Activated gamma-delta T cell treated with anti-CD3 and anti-CD28 coated beads, Interleukin-2, amount 50 U/mL, for 16 hours (primary cell): ENCODE results near the gene DSCAML1.
"Not testable (repeated sequence)": the region's sequence is repeated elsewhere in the genome, so short reads cannot be mapped to it uniquely, and the experiment has no call there.

ENCODE experiments used
- DNase-seq: peaks from one replicate; pipeline ENCODE4 v3.0.0-alpha.2; 2020; ENCODE audit warnings: low read depth

DSCAML1 gene

DNA sequence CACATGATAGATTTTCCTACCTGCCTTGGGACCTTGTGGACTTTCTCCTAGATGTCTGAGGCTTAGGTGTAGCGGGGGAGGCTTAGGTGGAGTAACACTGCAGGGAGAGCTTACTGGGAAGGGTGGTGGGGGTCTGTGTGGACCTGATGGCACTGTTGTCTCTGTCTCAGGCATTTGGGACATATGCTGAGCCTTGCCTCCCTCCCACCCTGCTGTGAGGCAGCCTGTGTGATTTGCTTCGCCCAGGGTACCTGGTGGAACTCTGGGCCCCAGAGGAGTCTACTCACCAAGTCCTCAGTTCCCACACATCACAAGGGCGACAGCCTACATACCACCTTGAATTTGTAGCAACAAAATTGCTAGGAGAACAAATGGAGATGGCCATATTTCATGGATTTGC lies 388.7 kb downstream of the DSCAML1 start:
- DNase-seq = no peak

DNA sequence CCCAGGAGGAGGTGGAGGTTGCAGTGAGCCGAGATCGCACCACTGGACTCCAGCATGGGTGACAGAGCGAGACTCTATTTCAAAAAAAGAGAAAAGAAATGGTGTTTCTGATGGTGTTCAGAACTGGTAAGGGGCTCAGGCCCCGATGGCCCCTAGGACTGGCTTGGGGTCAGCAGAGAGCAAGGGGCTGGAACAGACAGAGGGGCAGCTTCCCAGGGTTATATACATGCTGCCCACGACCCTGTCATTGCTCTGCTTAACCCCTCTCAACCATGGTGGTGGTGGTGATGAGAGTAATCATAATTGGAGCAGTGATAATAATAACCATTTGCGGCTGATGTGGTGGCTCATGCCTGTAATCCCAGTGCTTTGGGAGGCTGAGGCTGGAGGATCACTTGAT lies 390.0 kb downstream of the DSCAML1 start:
- DNase-seq = no peak

DNA sequence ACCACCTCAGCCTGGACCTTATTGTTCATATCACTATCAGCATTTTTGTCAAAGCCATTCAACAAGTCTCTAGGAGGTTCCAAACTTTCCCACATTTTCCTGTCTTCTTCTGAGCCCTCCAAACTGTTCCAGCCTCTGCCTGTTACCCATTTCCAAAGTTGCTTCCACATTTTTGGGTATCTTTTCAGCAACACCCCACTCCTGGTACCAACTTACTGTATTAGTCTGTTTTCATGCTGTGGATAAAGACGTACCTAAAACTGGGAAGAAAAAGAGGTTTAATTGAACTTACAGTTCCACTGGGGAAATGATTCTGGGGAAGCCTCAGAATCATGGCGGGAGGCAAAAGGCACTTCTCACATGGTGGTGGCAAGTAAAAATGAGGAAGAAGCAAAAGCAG lies 391.1 kb downstream of the DSCAML1 start:
- DNase-seq = not testable (repeated sequence)

DNA sequence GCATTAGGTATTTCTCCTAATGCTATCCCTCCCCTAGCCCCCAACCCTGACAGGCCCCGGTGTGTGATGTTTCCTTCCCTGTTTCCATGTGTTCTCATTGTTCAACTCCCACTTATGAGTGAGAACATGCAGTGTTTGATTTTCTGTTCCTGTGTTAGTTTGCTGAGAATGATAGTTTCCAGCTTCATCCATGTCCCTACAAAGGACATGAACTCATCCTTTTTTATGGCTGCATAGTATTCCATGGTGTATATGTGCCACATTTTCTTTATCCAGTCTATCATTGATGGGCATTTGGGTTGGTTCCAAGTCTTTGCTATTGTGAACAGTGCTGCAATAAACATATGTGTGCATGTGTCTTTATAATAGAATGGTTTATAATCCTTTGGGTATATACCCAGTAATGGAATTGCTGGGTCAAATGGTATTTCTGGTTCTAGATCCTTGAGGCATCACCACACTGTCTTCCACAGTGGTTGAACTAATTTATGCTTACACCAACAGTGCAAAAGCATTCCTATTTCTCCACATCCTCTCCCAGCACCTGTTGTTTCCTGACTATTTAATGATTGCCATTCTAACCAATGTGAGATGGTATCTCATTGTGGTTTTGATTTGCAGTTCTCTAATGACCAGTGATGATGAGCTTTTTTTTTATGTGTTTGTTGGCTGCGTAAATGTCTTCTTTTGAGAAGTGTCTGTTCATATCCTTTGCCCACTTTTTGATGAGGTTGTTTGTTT lies 397.7 kb downstream of the DSCAML1 start:
- DNase-seq = not testable (repeated sequence)

DNA sequence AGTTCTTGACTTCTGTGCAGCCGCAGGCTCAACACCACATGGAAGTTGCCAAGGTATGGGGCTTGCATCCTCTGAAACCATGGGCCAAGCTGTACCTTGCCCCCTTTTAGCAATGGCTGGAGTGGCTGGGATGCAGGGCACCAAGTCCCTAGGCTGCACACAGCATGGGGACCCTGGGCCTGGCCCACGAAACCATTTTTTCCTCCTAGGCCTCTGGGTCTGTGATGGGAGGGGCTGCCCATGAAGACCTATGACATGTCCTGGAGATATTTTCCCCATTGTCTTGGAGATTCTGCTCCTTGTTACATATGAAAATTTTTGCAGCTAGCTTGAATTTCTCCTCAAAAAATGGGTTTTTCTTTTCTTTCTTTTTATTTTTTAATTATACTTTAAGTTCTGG lies 398.4 kb downstream of the DSCAML1 start:
- DNase-seq = not testable (repeated sequence)

DNA sequence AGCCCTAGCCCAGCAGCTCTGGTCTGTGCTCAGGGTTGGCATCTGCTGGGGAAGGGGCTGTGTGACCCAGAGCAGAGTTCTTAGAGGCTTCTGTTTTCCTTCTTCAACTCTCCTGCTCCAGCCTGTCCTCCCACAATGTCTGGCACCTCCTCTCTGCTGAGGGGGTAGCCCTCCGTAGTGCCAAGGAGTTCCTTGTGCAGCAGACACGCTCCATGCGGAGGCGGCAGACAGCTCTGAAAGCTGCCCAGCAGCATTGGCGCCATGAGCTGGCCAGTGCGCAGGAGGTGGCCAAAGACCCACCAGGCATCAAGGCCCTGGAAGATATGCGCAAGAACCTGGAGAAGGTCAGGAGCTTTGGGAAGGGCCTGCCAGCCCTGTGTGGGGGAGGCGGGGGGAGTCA lies 400.0 kb downstream of the DSCAML1 start:
- no peak for DNase-seq

DNA sequence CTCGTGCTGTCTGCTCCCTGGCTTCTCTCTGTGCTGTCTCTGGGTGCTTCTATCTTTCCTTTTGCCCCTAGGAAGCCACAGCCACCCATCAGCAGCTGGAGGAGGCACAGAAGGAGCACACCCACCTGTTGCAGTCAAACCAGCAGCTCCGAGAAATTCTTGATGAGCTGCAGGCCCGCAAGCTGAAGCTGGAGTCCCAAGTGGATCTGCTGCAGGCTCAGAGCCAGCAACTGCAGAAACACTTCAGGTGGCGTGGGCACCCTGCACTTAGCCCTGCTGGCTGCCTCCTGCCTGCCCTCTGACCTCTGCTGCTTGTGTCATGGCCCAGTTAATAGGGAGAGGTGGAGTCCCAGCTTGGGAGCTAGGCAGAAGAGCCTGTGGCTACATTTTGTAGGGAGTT lies 401.5 kb downstream of the DSCAML1 start:
- DNase-seq = no peak

DNA sequence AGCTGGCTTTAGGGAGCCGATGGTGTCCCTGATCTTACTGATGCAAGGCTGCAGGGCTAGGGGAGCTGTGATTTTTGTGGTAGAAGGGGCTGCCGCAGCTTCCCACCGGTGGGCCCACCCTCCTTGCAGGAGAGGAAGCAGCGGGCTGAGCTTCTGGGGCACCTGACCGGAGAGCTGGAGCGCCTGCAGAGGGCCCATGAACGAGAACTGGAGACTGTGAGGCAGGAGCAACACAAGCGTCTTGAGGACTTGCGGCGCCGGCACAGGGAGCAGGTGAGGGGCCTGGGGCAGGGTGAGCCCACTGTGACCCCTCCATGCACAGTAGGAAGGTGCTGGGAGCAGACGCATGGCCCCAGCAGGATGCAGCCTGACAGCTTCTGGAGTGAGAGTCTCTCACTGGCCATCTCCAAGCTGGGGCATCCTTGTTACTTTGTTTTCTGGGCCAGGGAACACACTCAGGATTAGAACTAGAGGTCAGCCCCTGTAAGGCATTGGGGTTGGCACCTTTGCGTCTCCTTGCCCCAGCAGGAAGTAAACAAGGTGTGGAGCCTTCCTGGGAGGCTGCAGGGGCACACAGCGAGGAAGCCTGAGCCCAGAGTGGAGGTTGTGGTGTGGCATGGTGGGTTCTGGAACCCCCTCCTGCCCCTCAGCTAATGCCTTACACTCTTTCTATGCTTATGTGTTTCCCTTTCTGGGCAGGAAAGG lies 402.6 kb downstream of the DSCAML1 start:
- DNase-seq = no peak

DNA sequence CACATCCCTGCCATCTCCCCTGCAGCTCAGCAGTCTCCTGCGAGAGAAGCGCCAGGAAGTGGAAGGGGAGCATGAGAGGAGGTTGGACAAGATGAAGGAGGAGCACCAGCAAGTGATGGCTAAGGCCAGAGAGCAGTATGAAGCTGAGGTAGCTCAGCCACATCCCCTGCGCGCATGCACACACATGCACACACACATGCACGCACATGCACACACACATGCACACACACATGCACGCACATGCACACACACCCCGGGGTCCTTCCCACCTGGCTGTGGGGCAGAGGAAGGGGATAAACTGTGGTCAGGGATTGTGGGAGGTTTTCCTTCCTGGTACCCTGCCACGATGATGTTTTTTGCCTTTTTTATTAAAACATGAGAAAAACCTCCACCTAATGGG lies 404.0 kb downstream of the DSCAML1 start:
- DNase-seq = no peak

DNA sequence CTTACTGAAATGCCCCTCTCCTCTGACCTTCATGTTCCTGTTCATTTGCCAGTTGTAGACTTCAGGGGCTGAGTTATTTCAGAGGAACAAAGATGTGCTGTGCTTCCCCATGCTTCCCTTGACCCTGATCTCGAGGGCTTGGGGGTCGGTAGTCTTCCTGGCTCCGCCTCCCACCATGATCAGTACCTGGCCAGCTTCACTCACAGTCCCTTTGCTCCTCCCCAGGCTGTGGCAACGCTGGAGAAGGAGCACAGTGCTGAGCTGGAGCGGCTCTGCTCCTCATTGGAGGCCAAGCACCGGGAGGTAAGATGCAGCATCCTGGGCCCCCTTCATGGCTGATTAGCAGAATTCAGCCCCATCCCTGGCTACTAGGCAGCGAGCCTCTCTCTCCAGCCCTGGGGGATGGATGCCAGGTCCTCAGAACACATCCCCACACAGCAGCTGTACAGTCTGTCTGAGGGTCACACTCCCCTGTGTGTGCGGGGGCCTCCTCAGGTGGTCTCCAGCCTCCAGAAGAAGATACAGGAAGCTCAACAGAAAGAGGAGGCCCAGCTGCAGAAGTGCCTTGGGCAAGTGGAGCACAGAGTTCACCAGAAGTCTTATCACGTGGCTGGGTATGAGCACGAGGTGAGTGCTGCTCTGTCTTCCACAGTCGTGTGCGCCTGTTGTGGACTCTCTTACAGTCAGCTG lies 404.9 kb downstream of the DSCAML1 start:
- DNase-seq = no peak

DNA sequence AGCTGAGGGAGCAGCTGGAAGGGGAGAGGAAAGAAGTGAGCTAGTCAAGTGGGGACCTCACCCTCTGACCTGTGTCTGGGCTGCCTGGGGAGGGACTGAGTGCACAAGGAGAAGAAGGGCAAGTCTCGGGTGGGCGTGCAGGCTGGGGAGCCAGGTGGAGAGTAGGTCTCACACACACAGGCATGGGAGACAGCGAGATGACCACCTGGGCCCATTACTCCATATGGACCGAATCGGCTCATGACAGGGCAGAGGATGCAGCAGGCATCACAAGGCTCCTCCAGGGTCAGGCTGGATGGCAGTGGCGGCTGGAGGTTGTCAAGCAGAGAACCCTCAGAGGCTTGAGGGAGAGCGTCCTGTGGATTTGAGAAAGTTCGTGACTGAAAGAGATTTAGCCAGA lies 405.8 kb downstream of the DSCAML1 start:
- no peak for DNase-seq

DNA sequence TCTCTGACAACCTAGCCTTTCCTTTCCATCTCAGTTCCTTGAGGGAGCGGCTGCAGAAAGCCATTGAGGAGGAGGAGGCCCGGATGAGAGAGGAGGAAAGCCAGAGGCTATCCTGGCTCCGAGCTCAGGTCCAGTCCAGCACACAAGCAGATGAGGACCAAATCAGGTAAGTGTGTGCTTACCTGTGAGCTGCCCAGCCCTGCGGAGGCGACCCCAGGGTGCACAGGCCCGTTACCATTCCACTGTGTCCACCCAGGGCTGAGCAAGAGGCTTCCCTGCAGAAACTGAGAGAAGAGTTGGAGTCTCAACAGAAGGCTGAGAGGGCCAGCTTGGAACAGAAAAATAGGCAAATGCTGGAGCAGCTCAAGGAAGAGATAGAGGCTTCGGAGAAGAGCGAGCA lies 406.3 kb downstream of the DSCAML1 start:
- DNase-seq = no peak

DNA sequence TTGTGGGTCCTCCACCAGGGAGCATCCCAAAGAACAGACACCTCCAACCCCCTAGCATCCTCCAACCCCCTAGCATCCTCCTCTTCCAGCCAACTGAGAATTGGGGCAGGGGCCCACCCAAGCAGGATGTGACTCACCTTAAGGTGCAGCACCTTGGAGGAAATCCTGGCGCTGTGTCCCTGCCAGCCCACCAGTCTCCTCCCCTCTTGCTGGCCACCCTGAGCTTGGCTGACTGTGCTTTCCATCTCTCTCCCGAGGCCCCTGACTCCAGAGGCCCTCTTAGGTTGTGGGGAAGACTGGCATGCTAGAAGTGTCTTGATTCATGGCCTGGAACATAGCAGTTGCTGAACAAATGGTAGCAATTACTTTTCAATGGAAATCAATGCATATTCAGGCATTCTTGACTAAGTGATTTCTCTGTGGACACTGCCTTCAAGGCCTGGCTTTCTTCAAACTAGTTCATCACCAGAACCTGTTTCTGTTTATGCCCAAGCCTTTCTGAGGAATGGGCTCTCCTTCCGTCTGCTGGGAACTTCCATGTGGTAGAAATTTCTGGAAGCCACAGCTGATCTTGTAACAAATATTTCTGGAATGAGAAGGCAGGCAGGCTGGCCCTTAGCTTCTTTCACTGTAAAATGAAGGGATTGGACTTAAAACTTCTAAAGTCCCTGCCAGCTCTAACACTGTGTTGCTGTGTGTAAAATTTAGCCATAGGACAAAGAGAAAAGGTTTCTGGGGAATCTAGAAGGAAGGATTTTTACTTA lies 408.8 kb downstream of the DSCAML1 start:
- DNase-seq = no peak

DNA sequence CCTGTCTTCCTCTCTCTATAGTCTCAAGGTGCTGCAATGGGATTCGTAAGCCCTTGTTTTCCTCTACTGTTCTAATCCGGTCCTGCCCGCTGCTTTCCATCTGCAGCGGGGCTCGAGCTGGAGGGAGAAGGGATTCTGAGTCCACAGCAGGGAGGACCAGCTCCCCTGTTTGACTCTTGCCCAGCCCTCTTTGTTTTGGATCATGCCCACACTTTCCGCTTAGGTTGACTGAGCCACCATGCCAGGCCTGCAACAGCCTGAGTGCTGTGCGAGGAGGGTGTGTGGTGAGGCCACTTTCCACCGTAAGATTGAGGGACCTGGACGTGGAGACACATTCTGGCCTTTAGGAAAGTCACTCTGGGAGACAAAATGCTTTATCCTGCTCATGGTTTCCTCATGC lies 411.1 kb downstream of the DSCAML1 start:
- no peak for DNase-seq

DNA sequence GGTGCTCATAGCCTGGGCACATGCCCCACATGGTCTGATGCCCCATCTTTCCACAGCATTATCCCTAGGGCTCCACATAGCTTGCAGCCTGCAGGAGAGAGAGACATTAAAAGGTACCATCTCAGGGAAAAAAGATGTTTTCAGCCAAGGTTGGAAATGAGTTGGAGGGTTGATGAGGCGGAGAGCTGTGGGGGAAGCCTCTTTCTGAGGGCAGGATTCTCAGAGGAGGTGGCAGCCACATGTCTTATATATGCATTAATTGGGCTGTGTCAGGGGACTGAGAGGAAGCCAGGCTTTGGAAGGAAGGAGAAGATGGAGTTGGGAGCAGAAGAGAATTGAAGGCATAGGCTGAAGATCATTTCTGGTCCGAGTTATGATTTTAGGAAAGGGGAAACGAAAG lies 411.5 kb downstream of the DSCAML1 start:
- DNase-seq = no peak

DNA sequence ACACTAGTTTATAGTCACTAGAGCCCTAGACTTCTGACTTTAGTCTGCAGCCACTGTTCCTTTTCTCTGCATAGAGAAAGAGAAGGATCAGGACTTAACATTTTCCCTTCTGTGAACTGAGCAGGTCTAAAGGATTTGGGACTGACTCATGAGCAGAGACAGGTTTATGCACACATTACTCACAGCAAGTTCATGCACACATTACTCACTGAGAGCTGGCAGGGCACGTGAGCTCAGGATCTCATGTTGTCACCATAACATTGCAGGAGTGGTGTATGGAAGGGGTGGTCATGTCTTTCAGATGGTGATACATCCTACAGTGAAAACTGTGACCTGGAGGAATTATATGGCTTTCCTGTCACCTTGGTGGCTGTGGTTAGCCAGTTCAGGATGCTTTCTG lies 413.0 kb downstream of the DSCAML1 start:
- no peak for DNase-seq

DNA sequence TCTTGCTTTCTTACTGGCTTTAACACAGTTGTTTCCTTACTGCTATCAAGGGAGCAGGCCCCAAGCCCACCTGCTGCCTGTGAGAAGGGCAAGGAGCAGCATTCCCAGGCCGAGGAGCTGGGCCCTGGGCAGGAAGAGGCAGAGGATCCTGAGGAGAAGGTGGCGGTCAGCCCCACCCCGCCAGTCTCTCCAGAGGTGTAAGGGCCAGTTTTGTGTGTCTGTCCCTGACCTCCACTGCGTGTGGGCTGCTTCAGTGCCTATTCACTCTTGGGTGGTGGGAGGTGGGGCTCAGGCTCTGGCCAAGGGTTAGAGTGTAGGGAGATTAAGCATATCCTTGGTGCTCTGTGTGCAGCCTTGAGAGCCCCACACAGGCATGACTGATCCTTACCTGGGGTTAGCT lies 414.3 kb downstream of the DSCAML1 start:
- DNase-seq = no peak

DNA sequence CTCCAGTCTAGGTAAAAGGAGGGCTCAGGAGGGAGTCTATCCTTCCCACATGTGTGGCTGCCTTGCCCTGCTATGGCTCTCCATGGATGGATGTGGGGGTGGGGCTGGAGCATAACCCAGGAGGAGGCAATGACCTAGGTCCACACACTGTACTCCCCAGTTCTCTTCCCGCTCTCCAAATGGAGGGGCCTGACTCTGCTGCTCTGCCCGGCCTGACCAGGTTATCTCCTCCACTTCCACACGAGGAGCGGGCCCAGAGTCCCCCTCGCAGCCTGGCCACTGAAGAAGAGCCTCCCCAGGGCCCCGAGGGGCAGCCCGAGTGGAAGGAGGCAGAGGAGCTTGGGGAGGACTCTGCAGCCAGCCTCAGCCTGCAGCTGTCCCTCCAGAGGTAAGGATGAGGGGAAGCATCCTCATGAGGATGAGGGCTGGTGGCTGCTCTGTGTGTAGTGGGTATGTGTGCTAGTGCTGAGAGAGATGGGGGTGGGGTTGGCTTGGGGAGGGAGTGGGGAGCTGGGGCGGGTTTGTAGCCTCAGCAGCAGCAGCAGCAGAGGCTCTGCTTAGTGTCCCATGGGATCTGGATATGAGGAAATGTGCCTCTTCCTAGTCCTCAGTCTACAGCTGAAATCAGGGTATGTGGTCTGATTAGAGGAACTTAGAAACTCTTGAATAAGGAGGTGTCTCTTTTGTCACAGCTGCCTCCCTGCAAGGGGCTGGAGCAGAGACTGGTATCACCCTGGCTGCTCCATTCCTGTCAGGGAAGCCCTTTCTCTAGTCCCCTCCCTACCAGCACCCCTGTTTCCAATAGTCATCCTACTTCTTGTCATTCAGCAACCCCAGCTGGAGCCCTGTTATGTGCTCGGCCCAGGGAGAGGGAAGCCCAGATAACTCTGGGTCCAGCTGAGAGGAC lies 415.3 kb downstream of the DSCAML1 start:
- DNase-seq = no peak

DNA sequence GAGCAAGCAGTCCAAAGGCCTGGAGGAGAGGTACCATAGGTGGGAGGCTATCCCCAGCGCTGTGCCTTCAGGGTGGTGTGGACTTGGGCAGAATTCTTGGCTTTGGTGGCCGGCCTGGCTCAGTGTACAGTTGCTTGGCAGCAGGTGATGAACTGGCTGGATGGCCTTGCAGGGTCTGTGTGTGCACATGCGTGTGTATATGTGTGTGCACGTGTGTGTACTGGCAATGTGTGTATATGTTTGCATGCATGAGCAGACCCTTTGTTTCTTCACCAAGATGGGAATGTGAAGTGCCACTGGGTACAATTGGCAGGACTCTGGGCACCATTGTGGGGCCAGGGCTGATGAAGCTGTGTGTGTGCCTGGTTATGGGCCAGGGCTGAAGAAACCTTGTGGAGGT lies 416.3 kb downstream of the DSCAML1 start:
- no peak for DNase-seq

DNA sequence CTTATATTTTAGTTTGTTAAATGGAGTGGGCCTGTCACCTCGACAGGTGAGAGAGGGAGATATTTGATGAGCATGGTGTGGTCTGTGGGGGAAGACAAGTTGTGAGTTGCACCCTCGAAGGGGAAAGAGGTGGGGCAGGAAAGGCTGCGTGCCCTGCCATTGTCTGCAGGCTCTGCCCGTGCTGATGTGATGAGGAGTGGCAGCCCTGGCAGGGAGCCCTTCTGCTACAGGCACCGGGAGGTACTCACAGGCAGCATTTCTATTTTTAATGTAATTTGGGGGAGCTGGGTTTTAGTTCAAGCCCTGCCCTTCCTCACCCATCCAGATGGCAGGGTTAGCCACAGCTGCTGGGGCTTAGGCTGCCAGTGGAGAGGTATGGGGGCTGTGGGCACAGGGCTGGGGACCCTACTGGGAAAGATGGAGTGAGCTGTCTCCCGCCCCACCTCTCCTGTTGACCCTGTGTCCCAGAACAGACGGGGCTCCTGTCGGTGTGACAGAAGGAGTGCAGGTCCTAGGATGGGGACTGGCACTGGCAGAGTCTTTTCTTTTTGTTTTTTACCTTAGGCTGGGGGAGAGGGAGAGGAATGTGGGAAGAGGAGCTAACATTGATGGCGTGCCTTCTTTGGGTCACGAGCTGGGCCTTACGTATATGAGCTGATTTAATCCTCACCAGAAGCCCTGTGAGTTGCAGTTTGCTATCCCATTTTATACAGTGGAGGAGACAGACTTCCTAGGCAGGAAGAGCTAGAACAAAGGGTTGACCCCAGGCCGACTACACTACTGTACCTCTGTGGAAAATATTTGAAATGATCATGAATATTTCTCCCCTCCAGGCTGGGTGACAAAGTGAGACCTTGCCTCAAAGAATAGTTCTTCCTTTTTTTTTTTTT lies 417.8 kb downstream of the DSCAML1 start:
- DNase-seq = no peak
